HUDEP-2 (cell line): ENCODE data around the gene RARRES1.
A peak's percentile ranks its signal among the peaks of the same experiment; 100 is the strongest.

Experiments
- DNase-seq, 76 experiments: peaks; one replicate each; lab custom pipeline; 2025; ENCODE audit not compliant: unreplicated experiment in 76 of 76; lab: John Stamatoyannopoulos, UW

RARRES1 gene

DNA sequence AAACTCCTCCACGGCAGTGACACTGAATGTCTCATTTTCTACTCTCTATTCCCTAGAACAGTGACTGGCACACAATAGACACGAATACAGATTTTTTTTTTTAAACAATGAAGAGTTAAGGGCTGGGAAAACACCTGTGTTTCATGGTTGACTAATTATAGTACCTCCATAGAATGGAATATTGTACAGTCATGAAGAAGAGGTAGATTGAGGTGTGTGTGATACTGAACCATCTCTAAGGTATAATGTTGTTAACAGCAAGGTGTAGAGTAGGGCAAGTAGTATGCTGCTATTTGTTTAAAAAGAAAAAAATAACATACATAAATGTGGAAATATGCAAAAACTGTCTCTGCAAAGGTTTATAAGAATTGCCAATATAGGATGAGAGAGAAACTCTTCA is 5.2 kb upstream of the RARRES1 start:
- DNase-seq: no peak

- no peak for DNase-seq
These were observed 3.2 kb upstream of the RARRES1 start for GRCh38 chr3:158735296-158736033.

GRCh38 chr3:158733656-158734055 is 1.4 kb upstream of the RARRES1 start:
- peak in 7 of 76 experiments; percentile 4 to 44 (median 18) for DNase-seq

DNA sequence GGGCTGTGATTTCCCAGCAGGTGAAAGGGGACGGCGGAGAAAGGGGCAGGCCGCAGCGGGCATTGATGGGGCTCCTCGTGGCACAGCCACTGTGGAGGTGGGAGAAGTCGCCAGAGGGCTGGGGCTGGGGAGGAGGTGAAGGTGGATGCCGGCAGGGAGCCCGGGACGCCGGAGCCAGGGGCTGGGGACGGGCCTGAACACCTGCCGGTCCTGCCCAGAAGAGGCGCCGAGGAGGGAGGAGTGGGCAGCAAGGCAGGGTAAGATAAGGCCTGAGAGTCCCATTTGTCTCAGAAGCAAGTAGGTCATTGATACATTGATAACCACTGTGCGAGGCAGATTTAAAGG is 571 bp upstream of the RARRES1 start:
- peak in 22 of 76 experiments; percentile 7 to 44 (median 21) for DNase-seq

GRCh38 chr3:158731486-158731885 is 771 bp downstream of the RARRES1 start:
- DNase-seq: peak in 3 of 76 experiments; percentile 17 to 22 (median 20)

- no peak for DNase-seq
These were observed 3.4 kb downstream of the RARRES1 start for GRCh38 chr3:158728851-158729250.

DNA sequence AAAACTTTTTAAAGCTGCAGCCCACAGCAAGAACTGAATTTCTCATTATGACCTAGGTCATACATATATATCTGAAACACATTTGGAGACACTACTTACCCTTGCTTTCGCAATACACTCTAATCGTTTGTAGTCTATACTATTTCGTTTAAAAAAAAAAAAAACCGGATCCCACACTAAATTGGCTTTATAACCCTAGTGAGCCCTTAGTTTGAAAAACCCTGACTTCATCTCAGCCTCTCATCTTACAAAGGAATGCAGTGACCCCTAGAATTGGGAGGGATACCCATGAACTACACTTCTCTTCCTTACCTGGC is 4.2 kb downstream of the RARRES1 start:
- DNase-seq: no peak

DNA sequence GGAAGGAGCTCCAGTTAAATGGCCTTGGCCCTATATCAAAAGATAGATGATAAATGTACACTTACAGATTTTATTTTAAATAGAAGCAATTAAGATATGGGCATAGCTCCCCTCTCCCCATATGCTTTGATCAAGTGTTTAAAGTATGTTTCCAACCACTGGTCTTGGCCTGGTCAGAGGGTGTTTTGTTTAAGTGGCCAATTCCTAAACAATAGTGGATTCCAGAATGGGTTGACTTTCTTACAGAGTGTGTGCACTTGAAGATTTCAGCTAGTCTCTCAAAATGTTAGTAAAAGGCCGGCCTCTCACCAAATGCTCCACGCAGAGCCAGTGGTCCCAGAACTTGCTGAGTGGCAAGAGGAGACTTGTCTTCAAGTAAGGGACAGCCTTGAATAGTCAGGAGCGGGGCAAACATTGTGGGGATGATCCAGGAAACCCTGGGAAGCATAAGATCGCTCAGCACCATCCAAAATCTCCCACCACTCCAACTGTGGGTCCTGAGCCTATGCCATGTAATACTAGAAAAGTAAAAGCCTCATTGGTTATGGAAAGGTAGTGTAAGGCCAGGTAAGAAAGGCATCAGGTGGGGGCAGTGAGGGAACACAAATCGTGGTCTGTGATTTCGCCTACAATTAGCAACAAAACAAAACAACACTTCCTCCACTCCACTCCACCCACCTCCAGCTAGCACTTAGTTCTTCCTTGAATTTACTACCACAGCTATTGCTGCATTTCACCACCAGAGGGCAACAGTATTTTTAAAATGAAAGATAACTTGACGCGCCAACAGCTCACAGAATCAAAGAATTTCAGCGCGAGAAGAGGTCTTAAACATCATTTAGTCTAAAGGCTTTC is 4.8 kb downstream of the RARRES1 start:
- peak in 59 of 76 experiments; percentile 5 to 81 (median 56) for DNase-seq

- DNase-seq: no peak
These were observed 6.8 kb downstream of the RARRES1 start for GRCh38 chr3:158725348-158726011.

GRCh38 chr3:158723991-158724390 is 8.3 kb downstream of the RARRES1 start:
- no peak for DNase-seq

DNA sequence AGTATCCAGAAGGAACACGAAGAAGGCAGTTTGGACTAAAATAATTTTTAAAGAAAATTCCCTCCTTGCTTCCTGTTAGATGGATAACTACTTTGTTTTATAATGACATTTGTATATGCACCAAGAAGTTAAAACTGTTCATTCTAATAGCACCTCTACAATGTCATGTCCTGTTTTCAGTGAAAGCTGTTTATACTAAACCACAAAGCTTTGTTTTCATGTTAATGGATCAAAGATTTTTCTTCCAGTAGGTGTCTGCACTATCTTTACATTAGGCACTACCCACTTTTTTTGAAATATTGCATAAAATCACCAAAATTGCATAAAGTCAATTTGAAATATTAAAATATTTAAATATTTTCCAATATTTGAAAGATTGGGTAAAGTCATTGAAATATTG is 10.1 kb downstream of the RARRES1 start:
- DNase-seq: no peak

DNA sequence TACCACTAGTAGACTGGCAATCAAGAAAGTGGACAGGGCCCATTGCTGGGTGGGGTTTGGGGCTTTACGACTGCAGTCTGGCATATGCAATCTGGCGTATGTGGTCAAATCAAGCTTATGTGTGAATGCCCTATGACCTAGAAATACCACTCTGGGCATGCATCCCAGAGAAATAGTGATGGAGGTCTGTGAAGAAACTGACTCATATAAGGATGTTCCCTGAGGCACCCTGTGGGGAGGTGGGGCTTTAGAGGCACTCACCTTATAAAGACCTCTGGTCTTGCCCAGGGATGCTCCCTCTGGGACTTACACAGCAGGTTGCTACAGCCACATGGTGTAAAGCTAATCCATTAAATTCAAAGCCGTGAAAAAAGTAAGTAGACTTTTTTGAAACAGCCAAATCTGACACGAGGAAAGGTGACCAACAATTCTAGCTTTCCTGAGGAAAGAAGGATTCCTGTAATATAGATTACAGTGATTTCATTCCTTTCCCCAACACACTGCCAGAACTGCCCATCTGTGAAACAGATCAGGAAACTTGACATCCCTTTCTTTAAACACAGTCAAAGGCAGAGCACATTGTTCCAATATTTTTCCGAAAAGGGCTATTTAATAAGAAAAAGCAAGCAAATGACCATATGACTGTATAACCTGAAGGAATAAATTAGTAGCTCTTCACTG is 13.6 kb downstream of the RARRES1 start:
- DNase-seq: no peak

DNA sequence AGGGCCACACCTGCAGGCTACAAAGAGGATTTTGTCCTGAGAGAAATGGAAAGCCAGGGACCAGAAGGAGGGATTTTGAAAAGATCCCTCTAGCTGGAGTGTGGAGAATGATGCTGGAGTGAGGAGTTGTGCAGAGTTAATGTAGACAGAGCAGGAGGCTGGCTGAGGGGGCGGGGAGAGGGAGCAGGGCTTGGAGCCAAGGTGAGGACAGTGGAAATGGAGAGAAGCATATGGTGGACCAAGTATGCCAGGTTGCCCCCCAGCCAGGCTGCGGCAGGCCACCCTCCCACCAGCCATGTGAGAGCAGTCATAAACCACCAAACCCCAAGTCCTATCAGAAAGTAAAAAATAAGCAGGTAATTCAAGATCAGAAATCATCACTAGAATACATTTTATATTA is 14.7 kb downstream of the RARRES1 start:
- peak in 3 of 76 experiments; percentile 7 to 17 (median 10) for DNase-seq

DNA sequence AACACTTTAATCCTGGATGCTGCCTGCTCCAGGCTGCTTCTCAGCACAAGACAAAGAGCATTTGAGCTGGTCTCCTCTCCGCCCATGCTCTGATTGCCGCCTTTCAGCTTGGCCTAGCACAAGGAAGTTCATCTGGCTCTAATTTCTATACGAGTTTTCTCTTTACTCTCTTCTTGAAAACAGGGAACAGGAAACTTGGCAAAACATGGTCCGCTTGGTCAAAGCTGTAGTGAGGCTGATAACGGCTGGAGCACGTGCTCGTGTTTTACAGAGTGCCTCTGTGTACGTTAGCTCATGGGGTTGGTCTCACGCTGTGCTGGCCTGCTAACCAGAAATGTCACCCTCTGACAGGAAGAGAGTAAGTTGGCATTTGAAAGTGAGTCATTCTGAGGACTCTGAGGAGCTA is 19.2 kb downstream of the RARRES1 start:
- DNase-seq: peak in 3 of 76 experiments; percentile 7 to 40 (median 28)

GRCh38 chr3:158712443-158712842 is 19.8 kb downstream of the RARRES1 start:
- no peak for DNase-seq

DNA sequence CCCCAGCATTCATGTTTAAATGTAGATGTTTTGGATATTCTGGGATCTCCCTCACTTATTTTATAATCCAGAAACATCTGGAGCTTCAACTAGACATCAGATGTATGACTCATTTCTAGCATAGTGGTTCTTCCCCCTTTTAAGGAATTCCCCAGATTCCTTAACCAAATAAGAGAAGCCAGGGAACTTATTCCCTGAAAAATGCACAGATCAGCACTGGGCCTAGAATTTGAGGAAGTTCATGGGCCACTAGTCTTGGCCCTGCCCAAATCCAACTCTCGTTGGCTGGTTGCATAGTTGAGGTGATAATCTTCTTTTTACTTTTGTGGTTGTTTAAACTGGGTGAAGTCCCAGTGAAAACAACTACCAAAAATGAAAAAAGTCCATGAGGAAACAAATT is 20.4 kb downstream of the RARRES1 start:
- DNase-seq: no peak

GRCh38 chr3:158710601-158711000 is 21.7 kb downstream of the RARRES1 start:
- DNase-seq: no peak

DNA sequence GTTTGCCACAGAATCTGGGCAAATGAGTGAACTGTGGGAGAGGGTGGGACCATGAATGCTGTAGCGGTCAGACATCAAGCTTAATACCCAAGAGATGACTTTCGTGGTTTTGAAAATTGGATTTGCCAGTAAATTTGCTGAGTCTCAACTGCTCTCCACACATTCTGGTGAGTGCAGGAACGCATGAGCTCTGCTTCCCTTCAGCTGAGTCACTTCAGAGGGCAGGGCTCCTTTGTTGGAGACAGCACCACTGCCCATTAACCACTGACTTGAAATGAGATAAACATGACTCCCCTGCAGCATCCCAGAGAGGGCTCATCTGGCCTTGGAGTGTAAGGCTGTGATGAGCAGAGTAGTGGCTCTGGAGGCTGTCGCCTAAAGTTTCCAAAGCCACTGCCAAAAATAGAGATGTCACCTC is 22.6 kb downstream of the RARRES1 start:
- peak in 61 of 76 experiments; percentile 4 to 67 (median 36) for DNase-seq

GRCh38 chr3:158703566-158703965 is 28.7 kb downstream of the RARRES1 start:
- DNase-seq: no peak

GRCh38 chr3:158702815-158703481 is 29.3 kb downstream of the RARRES1 start:
- DNase-seq: no peak
